GM23338 (cell line): ENCODE measurements around the gene ACCS. TPM values are rescaled to one million over a fixed set of nuclear protein-coding genes. Genes with fewer than 3 reads are reported as not detected.

Source experiments
- ATAC-seq: fragments of 200-7000 bp; cut with Tn5 transposase; 3 replicates; pipeline ENCODE4 v1.9.1; 2020
- DNase-seq: peaks from one replicate; pipeline ENCODE4 v3.0.0-alpha.2; 2015; ENCODE audit warnings: low spot score
- H2AFZ ChIP-seq: fragments of 200-600 bp; sonication (generic); 2 replicates; pipeline ENCODE4 v1.8.0; 2016; ENCODE audit warnings: antibody characterized with exemption, mild to moderate bottlenecking, moderate library complexity
- H3F3A ChIP-seq: fragments of 200-600 bp; sonication (generic); replicated peaks from 2 replicates; pipeline ENCODE4 v1.8.0; 2017; ENCODE audit warnings: antibody characterized with exemption, mixed run types, low read depth
- H3K27ac ChIP-seq: fragments of 200-600 bp; sonication (generic); 2 replicates; pipeline ENCODE4 v1.6.1; 2016; ENCODE audit warnings: low read depth
- H3K27me3 ChIP-seq: fragments of 200-600 bp; sonication (generic); 2 replicates; pipeline ENCODE4 v1.8.0; 2016; ENCODE audit warnings: mild to moderate bottlenecking, mixed run types, moderate library complexity; ENCODE audit not compliant: insufficient read depth
- H3K36me3 ChIP-seq: fragments of 200-600 bp; sonication (generic); 2 replicates; pipeline ENCODE4 v1.8.0; 2016; ENCODE audit warnings: mild to moderate bottlenecking; ENCODE audit not compliant: insufficient read depth
- H3K4me1 ChIP-seq: fragments of 200-600 bp; sonication (generic); 2 replicates; pipeline ENCODE4 v1.8.0; 2016; ENCODE audit warnings: mild to moderate bottlenecking, moderate library complexity; ENCODE audit not compliant: insufficient read depth
- H3K4me2 ChIP-seq: fragments of 200-600 bp; sonication (generic); 2 replicates; pipeline ENCODE4 v1.7.1; 2017; ENCODE audit warnings: mixed run types
- H3K4me3 ChIP-seq: fragments of 200-600 bp; sonication (generic); 2 replicates; pipeline ENCODE4 v1.6.1; 2016; ENCODE audit warnings: mixed run types
- H3K79me2 ChIP-seq: fragments of 200-600 bp; sonication (generic); replicated peaks from 2 replicates; pipeline ENCODE4 v1.8.0; 2017; ENCODE audit warnings: mild to moderate bottlenecking; ENCODE audit not compliant: insufficient read depth
- H3K9me2 ChIP-seq: fragments of 200-600 bp; sonication (generic); 2 replicates; pipeline ENCODE4 v1.8.0; 2017; ENCODE audit not compliant: insufficient read depth
- H4K20me1 ChIP-seq: fragments of 200-600 bp; sonication (generic); replicated peaks from 2 replicates; pipeline ENCODE4 v1.8.0; 2017; ENCODE audit warnings: mild to moderate bottlenecking; ENCODE audit not compliant: insufficient read depth
- H3K27ac Mint-ChIP-seq: 2 replicates; pipeline ENCODE4 v1.8.0; 2020; ENCODE audit warnings: inconsistent platforms, mild to moderate bottlenecking, moderate library complexity, mixed read lengths
- H3K27me3 Mint-ChIP-seq: 3 replicates; pipeline ENCODE4 v1.8.0; 2022; ENCODE audit warnings: low read depth, mild to moderate bottlenecking, moderate library complexity, mixed read lengths, inconsistent platforms; ENCODE audit not compliant: insufficient read depth, poor library complexity
- H3K36me3 Mint-ChIP-seq: 3 replicates; pipeline ENCODE4 v1.8.0; 2021; ENCODE audit warnings: low read depth, mild to moderate bottlenecking, inconsistent platforms, moderate library complexity, mixed read lengths
- H3K4me1 Mint-ChIP-seq: 3 replicates; pipeline ENCODE4 v1.8.0; 2020; ENCODE audit warnings: mild to moderate bottlenecking, inconsistent platforms, mixed read lengths
- H3K4me3 Mint-ChIP-seq: 3 replicates; pipeline ENCODE4 v1.8.0; 2021; ENCODE audit warnings: moderate library complexity, mild to moderate bottlenecking, inconsistent platforms, mixed read lengths
- H3K9me3 Mint-ChIP-seq: 3 replicates; pipeline ENCODE4 v1.8.0; 2020; ENCODE audit warnings: moderate library complexity, mild to moderate bottlenecking, inconsistent platforms, mixed read lengths
- CREB1 ChIP-seq: fragments of 250-450 bp; sonication (Bioruptor Pico); IDR thresholded peaks from 2 replicates; pipeline ENCODE4 v1.5.0; 2020; ENCODE audit warnings: low read depth, mild to moderate bottlenecking, moderate library complexity
- CTCF ChIP-seq, 2 experiments: fragments of 200-600 bp in 1 of 2; sonication (generic) in 1 of 2; conservative IDR thresholded peaks; 2 replicates each; pipeline versions ENCODE4 v1.5.1 to v1.6.1; 2016 to 2017; ENCODE audit warnings: antibody characterized with exemption in 2 of 2, low read depth in 2 of 2, mild to moderate bottlenecking in 2 of 2, moderate library complexity in 1 of 2
- EZH2 ChIP-seq: fragments of 200-600 bp; sonication (generic); IDR thresholded peaks from one replicate; pipeline ENCODE4 v1.8.0; 2017; ENCODE audit warnings: antibody characterized with exemption, mild to moderate bottlenecking, low read depth; ENCODE audit not compliant: unreplicated experiment
- EZH2phosphoT487 ChIP-seq: fragments of 200-600 bp; sonication (generic); IDR thresholded peaks from one replicate; pipeline ENCODE4 v1.8.1; 2018; ENCODE audit warnings: antibody characterized with exemption; ENCODE audit not compliant: unreplicated experiment
- JUNB ChIP-seq: IDR thresholded peaks from one replicate; pipeline ENCODE4 v1.6.1; 2016; ENCODE audit warnings: antibody characterized with exemption; ENCODE audit not compliant: unreplicated experiment
- NANOG ChIP-seq: IDR thresholded peaks from 2 replicates; pipeline ENCODE4 v1.6.1; 2016; ENCODE audit warnings: antibody characterized with exemption, borderline replicate concordance
- POLR2AphosphoS5 ChIP-seq: IDR thresholded peaks from 2 replicates; pipeline ENCODE4 v1.6.1; 2016; ENCODE audit warnings: antibody characterized with exemption, low read depth
- STAT1 ChIP-seq: IDR thresholded peaks from one replicate; pipeline ENCODE4 v1.6.1; 2016; ENCODE audit warnings: antibody characterized with exemption; ENCODE audit not compliant: unreplicated experiment
- ZNF114 ChIP-seq: fragments of 250-450 bp; sonication (Bioruptor Pico); IDR thresholded peaks from 2 replicates; pipeline ENCODE4 v1.5.0; 2020; ENCODE audit warnings: mild to moderate bottlenecking, moderate library complexity
- ZNF331 ChIP-seq: fragments of 250-450 bp; sonication (Bioruptor Pico); IDR thresholded peaks from 2 replicates; pipeline ENCODE4 v1.5.0; 2020; ENCODE audit warnings: low read depth, mild to moderate bottlenecking, moderate library complexity
- polyA plus RNA-seq: library from polyadenylated mRNA; unstranded; fragments of >200 nt; fragmentation: Nextera tagmentation; extraction: Ambion mirVana; gene quantifications from 2 replicates; pipeline ENCODE4 v1.2.1, GENCODE V29; 2016
- total RNA-seq: library from RNA; depleted of rRNA; stranded (reverse); fragments of >200 nt; shearing (Covaris generic); gene quantifications from 2 replicates; pipeline ENCODE4 v1.2.3, GENCODE V29; 2014
- TF ChIP-seq, protein P1 (sequence below): IDR thresholded peaks from 2 replicates; pipeline ENCODE4 v1.6.1; 2016; ENCODE audit warnings: antibody characterized with exemption
- TF ChIP-seq, protein P2 (sequence below): IDR thresholded peaks from one replicate; pipeline ENCODE4 v1.6.1; 2018; ENCODE audit warnings: antibody characterized with exemption; ENCODE audit not compliant: unreplicated experiment
- TF ChIP-seq, protein P3 (sequence below): fragments of 250-450 bp; sonication (Bioruptor Pico); IDR thresholded peaks from 2 replicates; pipeline ENCODE4 v1.5.0; 2020; ENCODE audit warnings: mild to moderate bottlenecking, moderate library complexity

ACCS gene
- total and polyA plus RNA-seq, 2 experiments from 2014 or later: 3.6 to 6.6 TPM

DNA sequence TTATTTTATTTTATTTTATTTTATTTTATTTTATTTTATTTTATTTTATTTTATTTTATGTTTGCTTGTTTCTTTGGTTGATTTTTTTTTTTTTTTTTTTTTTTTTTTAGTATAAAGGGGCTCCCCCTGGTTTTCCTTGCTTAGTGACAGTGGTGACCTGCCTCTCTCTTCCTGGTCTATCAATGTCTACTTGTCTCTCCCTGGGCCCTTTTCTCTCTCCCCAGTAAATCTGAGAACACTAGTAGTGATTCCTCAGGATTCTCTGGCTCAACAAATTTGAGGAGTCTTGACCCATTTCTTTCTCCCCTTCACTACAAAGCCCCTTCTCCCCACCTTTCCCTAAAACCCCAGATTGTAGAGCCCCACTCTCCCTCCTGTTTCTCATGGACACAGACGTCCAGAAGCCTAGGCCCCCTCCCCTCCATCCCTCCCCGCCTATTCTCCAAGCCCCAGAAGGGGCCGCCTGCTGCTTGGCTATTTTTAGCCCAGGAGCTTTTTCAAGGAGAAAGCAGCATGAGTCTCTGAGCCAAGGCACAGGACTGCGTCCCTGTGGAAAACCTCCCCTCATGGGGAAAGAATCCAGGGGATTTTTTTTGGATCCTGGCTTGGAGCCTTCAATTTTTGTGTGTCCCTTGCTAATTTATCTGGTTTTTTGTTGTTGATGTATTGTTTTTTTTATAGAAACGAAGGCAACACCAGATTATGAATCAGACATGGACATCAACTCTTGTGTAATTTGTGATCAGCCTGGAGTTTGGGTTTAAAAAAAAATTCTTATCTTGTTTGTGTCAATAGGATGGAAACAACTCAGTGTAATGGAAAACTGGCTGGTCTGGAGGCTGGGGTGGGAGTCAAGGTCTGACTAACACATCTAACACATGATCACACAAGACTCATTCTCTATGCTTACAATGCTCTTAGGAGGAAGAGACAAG is 35.8 kb upstream of the ACCS start:
- Histone ChIP-seq H3F3A (no peaks in the 10 kb centered on the region), H2AFZ (peak overlapping the region; percentile 91), H3K4me3 (0 out of 2 replicates have a peak overlapping the region, but pooled peaks have one; percentile 27), H3K79me2 (no peaks in the 10 kb centered on the region), H3K36me3 (no peaks in the 10 kb centered on the region), H4K20me1 (no peaks in the 10 kb centered on the region), H3K27ac (no peak overlapping the region), H3K9me2 (no peaks in the 10 kb centered on the region; the same call in 1 of the 2 replicates), H3K27me3 (no peaks in the 10 kb centered on the region), H3K4me1 (peaks cover 15% of the 10 kb centered on the region), H3K4me2 (peak overlapping the region; percentile 61)
- Mint-ChIP-seq H3K9me3 (peaks cover 4% of the 10 kb centered on the region; the same call in 2 of the 3 replicates), H3K4me3 (no peak overlapping the region; the same call in 2 of the 3 replicates), H3K27me3 (peaks cover 10% of the 10 kb centered on the region), H3K36me3 (no peaks in the 10 kb centered on the region; the same call in 2 of the 3 replicates), H3K4me1 (peaks cover 17% of the 10 kb centered on the region), H3K27ac (no peak overlapping the region; the same call in 1 of the 2 replicates)
- ATAC-seq (peak; percentile 95), DNase-seq (peak; percentile 37)
- TF ChIP-seq STAT1 (no peak), CTCF (conservative IDR thresholded peaks at IDR 0.05; ENCODE audit: low read depth in 2 of 2) (no peak), EZH2phosphoT487 (no peak), EZH2 (no peak), ZNF331 (CRISPR knock-in tag) (no peak), POLR2AphosphoS5 (no peak), NANOG (no peak), ZNF114 (no peak), JUNB (no peak), CREB1 (CRISPR knock-in tag) (no peak)
- TF ChIP-seq, protein P1, sequence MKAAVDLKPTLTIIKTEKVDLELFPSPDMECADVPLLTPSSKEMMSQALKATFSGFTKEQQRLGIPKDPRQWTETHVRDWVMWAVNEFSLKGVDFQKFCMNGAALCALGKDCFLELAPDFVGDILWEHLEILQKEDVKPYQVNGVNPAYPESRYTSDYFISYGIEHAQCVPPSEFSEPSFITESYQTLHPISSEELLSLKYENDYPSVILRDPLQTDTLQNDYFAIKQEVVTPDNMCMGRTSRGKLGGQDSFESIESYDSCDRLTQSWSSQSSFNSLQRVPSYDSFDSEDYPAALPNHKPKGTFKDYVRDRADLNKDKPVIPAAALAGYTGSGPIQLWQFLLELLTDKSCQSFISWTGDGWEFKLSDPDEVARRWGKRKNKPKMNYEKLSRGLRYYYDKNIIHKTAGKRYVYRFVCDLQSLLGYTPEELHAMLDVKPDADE: no peak
- TF ChIP-seq, protein P2, sequence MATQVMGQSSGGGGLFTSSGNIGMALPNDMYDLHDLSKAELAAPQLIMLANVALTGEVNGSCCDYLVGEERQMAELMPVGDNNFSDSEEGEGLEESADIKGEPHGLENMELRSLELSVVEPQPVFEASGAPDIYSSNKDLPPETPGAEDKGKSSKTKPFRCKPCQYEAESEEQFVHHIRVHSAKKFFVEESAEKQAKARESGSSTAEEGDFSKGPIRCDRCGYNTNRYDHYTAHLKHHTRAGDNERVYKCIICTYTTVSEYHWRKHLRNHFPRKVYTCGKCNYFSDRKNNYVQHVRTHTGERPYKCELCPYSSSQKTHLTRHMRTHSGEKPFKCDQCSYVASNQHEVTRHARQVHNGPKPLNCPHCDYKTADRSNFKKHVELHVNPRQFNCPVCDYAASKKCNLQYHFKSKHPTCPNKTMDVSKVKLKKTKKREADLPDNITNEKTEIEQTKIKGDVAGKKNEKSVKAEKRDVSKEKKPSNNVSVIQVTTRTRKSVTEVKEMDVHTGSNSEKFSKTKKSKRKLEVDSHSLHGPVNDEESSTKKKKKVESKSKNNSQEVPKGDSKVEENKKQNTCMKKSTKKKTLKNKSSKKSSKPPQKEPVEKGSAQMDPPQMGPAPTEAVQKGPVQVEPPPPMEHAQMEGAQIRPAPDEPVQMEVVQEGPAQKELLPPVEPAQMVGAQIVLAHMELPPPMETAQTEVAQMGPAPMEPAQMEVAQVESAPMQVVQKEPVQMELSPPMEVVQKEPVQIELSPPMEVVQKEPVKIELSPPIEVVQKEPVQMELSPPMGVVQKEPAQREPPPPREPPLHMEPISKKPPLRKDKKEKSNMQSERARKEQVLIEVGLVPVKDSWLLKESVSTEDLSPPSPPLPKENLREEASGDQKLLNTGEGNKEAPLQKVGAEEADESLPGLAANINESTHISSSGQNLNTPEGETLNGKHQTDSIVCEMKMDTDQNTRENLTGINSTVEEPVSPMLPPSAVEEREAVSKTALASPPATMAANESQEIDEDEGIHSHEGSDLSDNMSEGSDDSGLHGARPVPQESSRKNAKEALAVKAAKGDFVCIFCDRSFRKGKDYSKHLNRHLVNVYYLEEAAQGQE: no peak
- TF ChIP-seq, protein P3, sequence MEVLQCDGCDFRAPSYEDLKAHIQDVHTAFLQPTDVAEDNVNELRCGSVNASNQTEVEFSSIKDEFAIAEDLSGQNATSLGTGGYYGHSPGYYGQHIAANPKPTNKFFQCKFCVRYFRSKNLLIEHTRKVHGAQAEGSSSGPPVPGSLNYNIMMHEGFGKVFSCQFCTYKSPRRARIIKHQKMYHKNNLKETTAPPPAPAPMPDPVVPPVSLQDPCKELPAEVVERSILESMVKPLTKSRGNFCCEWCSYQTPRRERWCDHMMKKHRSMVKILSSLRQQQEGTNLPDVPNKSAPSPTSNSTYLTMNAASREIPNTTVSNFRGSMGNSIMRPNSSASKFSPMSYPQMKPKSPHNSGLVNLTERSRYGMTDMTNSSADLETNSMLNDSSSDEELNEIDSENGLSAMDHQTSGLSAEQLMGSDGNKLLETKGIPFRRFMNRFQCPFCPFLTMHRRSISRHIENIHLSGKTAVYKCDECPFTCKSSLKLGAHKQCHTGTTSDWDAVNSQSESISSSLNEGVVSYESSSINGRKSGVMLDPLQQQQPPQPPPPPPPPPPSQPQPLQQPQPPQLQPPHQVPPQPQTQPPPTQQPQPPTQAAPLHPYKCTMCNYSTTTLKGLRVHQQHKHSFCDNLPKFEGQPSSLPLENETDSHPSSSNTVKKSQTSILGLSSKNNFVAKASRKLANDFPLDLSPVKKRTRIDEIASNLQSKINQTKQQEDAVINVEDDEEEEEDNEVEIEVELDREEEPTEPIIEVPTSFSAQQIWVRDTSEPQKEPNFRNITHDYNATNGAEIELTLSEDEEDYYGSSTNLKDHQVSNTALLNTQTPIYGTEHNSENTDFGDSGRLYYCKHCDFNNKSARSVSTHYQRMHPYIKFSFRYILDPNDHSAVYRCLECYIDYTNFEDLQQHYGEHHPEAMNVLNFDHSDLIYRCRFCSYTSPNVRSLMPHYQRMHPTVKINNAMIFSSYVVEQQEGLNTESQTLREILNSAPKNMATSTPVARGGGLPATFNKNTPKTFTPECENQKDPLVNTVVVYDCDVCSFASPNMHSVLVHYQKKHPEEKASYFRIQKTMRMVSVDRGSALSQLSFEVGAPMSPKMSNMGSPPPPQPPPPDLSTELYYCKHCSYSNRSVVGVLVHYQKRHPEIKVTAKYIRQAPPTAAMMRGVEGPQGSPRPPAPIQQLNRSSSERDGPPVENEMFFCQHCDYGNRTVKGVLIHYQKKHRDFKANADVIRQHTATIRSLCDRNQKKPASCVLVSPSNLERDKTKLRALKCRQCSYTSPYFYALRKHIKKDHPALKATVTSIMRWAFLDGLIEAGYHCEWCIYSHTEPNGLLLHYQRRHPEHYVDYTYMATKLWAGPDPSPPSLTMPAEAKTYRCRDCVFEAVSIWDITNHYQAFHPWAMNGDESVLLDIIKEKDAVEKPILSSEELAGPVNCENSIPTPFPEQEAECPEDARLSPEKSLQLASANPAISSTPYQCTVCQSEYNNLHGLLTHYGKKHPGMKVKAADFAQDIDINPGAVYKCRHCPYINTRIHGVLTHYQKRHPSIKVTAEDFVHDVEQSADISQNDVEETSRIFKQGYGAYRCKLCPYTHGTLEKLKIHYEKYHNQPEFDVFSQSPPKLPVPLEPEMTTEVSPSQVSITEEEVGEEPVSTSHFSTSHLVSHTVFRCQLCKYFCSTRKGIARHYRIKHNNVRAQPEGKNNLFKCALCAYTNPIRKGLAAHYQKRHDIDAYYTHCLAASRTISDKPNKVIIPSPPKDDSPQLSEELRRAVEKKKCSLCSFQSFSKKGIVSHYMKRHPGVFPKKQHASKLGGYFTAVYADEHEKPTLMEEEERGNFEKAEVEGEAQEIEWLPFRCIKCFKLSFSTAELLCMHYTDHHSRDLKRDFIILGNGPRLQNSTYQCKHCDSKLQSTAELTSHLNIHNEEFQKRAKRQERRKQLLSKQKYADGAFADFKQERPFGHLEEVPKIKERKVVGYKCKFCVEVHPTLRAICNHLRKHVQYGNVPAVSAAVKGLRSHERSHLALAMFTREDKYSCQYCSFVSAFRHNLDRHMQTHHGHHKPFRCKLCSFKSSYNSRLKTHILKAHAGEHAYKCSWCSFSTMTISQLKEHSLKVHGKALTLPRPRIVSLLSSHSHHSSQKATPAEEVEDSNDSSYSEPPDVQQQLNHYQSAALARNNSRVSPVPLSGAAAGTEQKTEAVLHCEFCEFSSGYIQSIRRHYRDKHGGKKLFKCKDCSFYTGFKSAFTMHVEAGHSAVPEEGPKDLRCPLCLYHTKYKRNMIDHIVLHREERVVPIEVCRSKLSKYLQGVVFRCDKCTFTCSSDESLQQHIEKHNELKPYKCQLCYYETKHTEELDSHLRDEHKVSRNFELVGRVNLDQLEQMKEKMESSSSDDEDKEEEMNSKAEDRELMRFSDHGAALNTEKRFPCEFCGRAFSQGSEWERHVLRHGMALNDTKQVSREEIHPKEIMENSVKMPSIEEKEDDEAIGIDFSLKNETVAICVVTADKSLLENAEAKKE (CRISPR knock-in tag): no peak
